ENCODE measurements around the gene CNNM4. TPM values are rescaled to one million over a fixed set of nuclear protein-coding genes. Genes with fewer than 3 reads are reported as not detected.

The CNNM4 gene
- total RNA-seq, 1 donor from 2014 or later: 15.5 TPM

DNA sequence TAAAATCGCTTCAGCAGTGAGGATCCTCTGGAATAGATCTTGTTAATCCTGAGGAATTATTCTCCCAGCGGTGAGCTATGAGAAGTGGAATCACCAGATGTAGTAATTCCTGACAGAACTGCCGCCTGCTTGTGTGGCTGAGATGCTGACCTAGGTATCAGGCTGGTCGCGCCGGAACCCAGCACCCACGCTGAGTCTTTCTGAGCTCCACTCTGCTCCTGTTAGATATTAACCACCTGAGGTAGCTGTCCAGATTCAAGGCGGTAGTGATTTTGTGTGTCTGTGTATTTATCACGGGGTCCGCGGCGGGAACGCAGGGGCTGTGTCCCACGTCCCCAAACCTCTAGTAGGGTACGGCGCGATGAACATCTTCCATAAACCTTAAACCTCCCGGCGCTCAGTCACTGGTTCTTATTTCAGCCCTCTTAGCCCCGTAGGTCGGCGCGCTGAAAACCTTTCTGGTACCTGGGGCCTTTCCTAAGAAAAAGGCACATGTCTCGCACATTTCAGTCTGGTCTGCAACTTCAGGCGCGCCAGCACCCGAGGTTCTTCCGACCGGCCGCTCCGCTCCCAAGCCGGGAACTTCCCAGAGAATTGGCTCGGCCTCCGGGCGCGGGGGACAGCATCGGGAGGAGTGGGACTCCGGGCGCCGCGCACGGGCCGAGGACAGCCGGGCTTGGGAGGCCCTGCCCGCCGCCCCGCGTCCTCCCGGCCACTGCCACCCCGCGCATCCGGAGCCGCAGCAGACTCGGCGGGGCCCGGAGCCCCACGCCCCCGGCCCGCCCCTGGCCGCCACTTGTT, 54.8 kb downstream of the CNNM4 start:
- Mint-ChIP-seq H3K27ac (peak overlapping the region; percentile 44), H3K36me3 (peaks cover 33% of the 10 kb centered on the region), H3K27me3 (ENCODE audit: insufficient read depth, low read depth) (peaks cover 11% of the 10 kb centered on the region), H3K9me3 (no peaks in the 10 kb centered on the region), H3K4me3 (peak overlapping the region; percentile 95), H3K4me1 (peaks cover 39% of the 10 kb centered on the region)
- Histone ChIP-seq H3K9ac (no peak overlapping the region), H3K9me3 (ENCODE audit: low read depth) (no peaks in the 10 kb centered on the region), H3K4me2 (peak overlapping the region; percentile 88), H4K20me1 (ENCODE audit: low read depth) (peaks cover 45% of the 10 kb centered on the region), H3K36me3 (no peaks in the 10 kb centered on the region), H3K4me3 (peak overlapping the region; percentile 74), H3K27ac (no peak overlapping the region), H3K27me3 (peaks cover 7% of the 10 kb centered on the region), H3K4me1 (peaks cover 32% of the 10 kb centered on the region), H3F3A (ENCODE audit: low read depth) (peaks cover 29% of the 10 kb centered on the region), H3K79me2 (ENCODE audit: low read depth) (peaks cover 37% of the 10 kb centered on the region), H2AFZ (replicated peaks) (peak overlapping the region; percentile 82)
- TF ChIP-seq EZH2 (IDR thresholded peaks at IDR 0.05) (peak; percentile 26), EZH2phosphoT487 (IDR thresholded peaks at IDR 0.05) (no peak)
- peak; percentile 46 for DNase-seq (ENCODE audit: low spot score)

DNA sequence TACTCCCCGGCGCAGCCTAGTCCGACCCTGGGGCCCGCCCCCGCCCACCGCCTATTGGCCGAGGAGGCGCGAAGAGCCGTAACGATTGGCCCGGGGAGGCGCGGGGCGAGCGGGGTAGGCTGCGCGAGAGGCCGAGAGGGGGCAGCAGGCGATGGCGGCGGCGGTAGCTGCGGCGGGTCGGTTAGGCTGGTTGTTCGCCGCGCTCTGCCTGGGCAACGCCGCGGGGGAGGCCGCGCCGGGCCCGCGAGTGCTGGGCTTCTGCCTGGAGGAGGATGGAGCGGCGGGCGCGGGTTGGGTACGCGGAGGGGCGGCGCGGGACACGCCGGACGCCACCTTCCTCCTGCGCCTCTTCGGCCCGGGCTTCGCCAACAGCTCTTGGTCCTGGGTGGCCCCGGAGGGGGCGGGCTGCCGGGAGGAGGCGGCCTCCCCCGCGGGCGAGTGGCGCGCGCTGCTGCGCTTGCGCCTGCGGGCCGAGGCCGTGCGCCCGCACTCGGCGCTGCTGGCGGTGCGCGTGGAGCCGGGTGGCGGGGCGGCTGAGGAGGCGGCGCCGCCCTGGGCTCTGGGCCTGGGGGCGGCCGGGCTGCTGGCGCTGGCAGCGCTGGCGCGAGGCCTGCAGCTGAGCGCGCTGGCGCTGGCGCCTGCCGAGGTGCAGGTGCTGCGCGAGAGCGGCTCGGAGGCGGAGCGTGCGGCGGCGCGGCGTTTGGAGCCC, 55.6 kb downstream of the CNNM4 start, which contains the start of gene CNNM3:
CNNM3 (plus strand) TSS at position 142 of the 709 bp plus-strand sequence; CDS start at position 152, 10 bp downstream.
- Mint-ChIP-seq H3K27ac (peak within 1 kb of the TSS; percentile 44), H3K36me3 (peaks cover 29% of the 10 kb centered on the region), H3K9me3 (no peaks in the 10 kb centered on the region), H3K4me3 (peak within 1 kb of the TSS; percentile 95), H3K27me3 (ENCODE audit: insufficient read depth, low read depth) (peaks cover 11% of the 10 kb centered on the region), H3K4me1 (peaks cover 46% of the 10 kb centered on the region)
- Histone ChIP-seq H3K9ac (no peak within 1 kb of the TSS), H3K79me2 (ENCODE audit: low read depth) (peaks cover 43% of the 10 kb centered on the region), H4K20me1 (ENCODE audit: low read depth) (peaks cover 53% of the 10 kb centered on the region), H3K27ac (no peak within 1 kb of the TSS), H3K36me3 (no peaks in the 10 kb centered on the region), H3K4me1 (peaks cover 40% of the 10 kb centered on the region), H2AFZ (replicated peaks) (peak within 1 kb of the TSS; percentile 90), H3F3A (ENCODE audit: low read depth) (peaks cover 37% of the 10 kb centered on the region), H3K4me3 (peak within 1 kb of the TSS; percentile 74), H3K4me2 (peak within 1 kb of the TSS; percentile 98), H3K27me3 (peaks cover 7% of the 10 kb centered on the region), H3K9me3 (ENCODE audit: low read depth) (no peaks in the 10 kb centered on the region)
- DNase-seq (ENCODE audit: low spot score): peak; percentile 98
- TF ChIP-seq, protein P1, sequence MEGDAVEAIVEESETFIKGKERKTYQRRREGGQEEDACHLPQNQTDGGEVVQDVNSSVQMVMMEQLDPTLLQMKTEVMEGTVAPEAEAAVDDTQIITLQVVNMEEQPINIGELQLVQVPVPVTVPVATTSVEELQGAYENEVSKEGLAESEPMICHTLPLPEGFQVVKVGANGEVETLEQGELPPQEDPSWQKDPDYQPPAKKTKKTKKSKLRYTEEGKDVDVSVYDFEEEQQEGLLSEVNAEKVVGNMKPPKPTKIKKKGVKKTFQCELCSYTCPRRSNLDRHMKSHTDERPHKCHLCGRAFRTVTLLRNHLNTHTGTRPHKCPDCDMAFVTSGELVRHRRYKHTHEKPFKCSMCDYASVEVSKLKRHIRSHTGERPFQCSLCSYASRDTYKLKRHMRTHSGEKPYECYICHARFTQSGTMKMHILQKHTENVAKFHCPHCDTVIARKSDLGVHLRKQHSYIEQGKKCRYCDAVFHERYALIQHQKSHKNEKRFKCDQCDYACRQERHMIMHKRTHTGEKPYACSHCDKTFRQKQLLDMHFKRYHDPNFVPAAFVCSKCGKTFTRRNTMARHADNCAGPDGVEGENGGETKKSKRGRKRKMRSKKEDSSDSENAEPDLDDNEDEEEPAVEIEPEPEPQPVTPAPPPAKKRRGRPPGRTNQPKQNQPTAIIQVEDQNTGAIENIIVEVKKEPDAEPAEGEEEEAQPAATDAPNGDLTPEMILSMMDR (IDR thresholded peaks at IDR 0.05): peak; percentile 68
- TF ChIP-seq EZH2 (IDR thresholded peaks at IDR 0.05) (peak; percentile 19), EZH2phosphoT487 (IDR thresholded peaks at IDR 0.05) (no peak)

DNA sequence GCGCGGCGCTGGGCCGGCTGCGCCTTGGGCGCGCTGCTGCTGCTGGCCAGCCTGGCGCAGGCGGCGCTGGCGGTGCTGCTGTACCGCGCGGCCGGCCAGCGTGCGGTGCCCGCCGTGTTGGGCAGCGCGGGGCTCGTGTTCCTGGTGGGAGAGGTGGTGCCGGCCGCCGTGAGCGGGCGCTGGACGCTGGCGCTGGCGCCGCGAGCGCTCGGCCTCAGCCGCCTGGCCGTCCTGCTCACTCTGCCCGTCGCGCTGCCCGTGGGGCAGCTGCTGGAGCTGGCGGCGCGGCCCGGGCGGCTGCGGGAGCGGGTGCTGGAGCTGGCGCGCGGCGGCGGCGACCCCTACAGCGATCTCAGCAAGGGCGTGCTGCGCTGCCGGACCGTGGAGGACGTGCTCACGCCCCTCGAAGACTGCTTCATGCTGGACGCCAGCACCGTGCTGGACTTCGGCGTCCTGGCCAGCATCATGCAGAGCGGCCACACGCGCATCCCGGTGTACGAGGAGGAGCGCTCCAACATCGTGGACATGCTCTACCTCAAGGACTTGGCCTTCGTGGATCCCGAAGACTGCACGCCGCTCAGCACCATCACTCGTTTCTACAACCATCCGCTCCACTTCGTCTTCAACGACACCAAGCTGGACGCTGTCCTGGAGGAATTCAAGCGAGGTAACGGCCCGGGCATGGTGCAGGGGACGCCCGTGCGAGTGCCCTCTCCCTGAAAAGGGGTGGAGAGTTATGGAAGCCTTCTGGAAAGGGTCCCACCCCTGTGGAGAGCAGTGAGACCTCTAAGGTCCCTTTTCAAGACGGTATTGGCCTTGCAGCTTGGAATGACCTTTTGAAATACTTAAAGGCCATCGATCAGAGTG, 56.4 kb downstream of the CNNM4 start:
- H3K36me3 ChIP-seq: no peaks in the 10 kb centered on the region
- Mint-ChIP-seq H3K9me3 (no peaks in the 10 kb centered on the region), H3K4me1 (peaks cover 49% of the 10 kb centered on the region), H3K36me3 (peaks cover 27% of the 10 kb centered on the region), H3K27ac (no peak overlapping the region), H3K4me3 (peak overlapping the region; percentile 87), H3K27me3 (ENCODE audit: insufficient read depth, low read depth) (peaks cover 11% of the 10 kb centered on the region)
- H3K4me3 ChIP-seq: peak overlapping the region; percentile 74
- H3K27me3 ChIP-seq: peaks cover 7% of the 10 kb centered on the region
- H4K20me1 ChIP-seq (ENCODE audit: low read depth): peaks cover 61% of the 10 kb centered on the region
- TF ChIP-seq EZH2 (IDR thresholded peaks at IDR 0.05) (no peak), EZH2phosphoT487 (IDR thresholded peaks at IDR 0.05) (no peak)
- TF ChIP-seq, protein P1 (IDR thresholded peaks at IDR 0.05): peak; percentile 3
- H3K9ac ChIP-seq: no peak overlapping the region
- peaks cover 39% of the 10 kb centered on the region for H3F3A ChIP-seq (ENCODE audit: low read depth)
- H3K27ac ChIP-seq: no peak overlapping the region
- H3K79me2 ChIP-seq (ENCODE audit: low read depth): peaks cover 51% of the 10 kb centered on the region
- H3K9me3 ChIP-seq (ENCODE audit: low read depth): no peaks in the 10 kb centered on the region
- H2AFZ ChIP-seq (replicated peaks): no peak overlapping the region
- peak; percentile 62 for DNase-seq (ENCODE audit: low spot score)
- H3K4me2 ChIP-seq: peak overlapping the region; percentile 98
- H3K4me1 ChIP-seq: peaks cover 45% of the 10 kb centered on the region
